Amniotic epithelial cell (primary cell): ENCODE results near the gene METTL21C.

Source experiments
- DNase-seq: peaks from one replicate; pipeline ENCODE4 v3.0.0-alpha.2; 2010; ENCODE audit warnings: low read depth

METTL21C gene

GRCh38 chr13:102667023-102667422 is 27.8 kb downstream of the METTL21C start:
- DNase-seq = no peak

- DNase-seq = no peak
Observed at GRCh38 chr13:102659168-102659713, 35.6 kb downstream of the METTL21C start.

- DNase-seq = no peak
Observed at GRCh38 chr13:102658660-102659059, 36.2 kb downstream of the METTL21C start.

GRCh38 chr13:102657630-102658029 is 37.2 kb downstream of the METTL21C start:
- no peak for DNase-seq

GRCh38 chr13:102654756-102655155 is 40.1 kb downstream of the METTL21C start:
- DNase-seq = peak; percentile 43

- peak; percentile 91 for DNase-seq
Observed at GRCh38 chr13:102651892-102652291, 43.0 kb downstream of the METTL21C start.

GRCh38 chr13:102651392-102651791 is 43.5 kb downstream of the METTL21C start:
- DNase-seq = peak; percentile 73

GRCh38 chr13:102650444-102650843 is 44.4 kb downstream of the METTL21C start:
- DNase-seq = no peak

GRCh38 chr13:102648046-102648445 is 46.8 kb downstream of the METTL21C start:
- no peak for DNase-seq

- DNase-seq = no peak
Observed at GRCh38 chr13:102645701-102646100, 49.1 kb downstream of the METTL21C start.

GRCh38 chr13:102643656-102644055 is 51.2 kb downstream of the METTL21C start:
- DNase-seq = peak; percentile 59

GRCh38 chr13:102642475-102642874 is 52.4 kb downstream of the METTL21C start:
- no peak for DNase-seq

- no peak for DNase-seq
Observed at GRCh38 chr13:102642029-102642428, 52.8 kb downstream of the METTL21C start.

- no peak for DNase-seq
Observed at GRCh38 chr13:102638741-102639140, 56.1 kb downstream of the METTL21C start.
